GM19240 (cell line): ENCODE measurements around the gene PTPN2.
"Not testable (repeated sequence)": the region's sequence is repeated elsewhere in the genome, so short reads cannot be mapped to it uniquely, and the experiment has no call there.

Experiments used
- DNase-seq: peaks from one replicate; pipeline ENCODE4 v3.0.0; 2011; ENCODE audit warnings: low spot score; ENCODE audit not compliant: insufficient read length

The PTPN2 gene

DNA sequence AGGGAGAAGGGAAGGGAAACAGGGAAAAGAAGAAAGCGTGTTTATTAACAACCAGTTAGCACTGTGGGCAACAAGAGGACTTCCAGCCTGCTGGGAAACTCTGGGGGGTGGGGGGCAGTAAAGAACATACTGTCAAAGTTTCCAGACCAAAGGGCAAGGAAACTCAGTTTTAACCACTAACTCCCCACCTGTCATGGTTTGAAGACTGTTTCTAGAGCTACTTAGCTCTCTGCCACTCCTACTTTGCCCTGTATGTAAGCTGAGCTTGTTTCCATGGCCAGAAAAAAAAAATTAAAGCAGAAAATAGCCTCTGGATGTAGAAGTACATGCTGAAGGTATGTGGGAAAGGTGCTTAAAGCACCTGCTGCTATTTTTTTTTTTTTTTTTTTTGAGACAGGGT, 11.0 kb upstream of the PTPN2 start:
- DNase-seq: no peak

DNA sequence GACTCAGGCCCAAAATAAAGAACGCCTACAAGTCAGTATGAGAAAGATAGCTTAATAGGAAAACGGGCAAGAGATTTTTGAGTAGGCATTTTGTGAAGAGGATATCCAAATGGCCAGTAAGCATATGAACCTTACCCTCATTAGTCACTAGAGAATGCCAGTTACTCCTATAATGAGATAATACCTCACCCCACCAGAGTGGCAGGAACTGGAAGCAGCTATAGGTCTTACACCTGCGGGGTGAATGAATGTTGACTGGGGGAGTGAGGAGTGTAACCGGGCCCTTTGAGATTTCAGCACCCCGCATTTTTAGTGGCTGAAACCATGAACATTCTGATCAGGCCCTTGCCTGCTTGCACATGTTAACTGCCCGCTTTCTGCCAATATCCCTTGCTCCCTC, 7.5 kb upstream of the PTPN2 start:
- DNase-seq: no peak

DNA sequence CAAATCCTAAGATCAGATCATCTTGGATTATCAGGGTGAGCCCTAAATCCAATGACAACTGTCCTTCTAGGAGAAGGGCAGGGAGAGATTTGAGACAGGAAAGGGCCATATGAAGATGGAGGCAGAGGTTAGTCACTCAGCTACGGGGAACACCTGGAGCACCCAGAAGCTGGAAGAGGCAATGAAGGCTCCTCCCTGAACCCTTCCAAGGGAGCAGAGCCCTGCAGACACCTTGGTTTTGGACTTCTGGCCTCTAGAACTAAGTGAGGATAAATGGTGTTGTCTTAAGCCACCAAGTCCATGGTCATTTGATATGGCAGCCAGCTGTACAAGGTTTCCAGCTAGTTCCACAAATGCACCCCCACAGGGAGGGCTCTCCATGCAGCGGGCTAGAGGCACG, 6.9 kb upstream of the PTPN2 start:
- no peak for DNase-seq

DNA sequence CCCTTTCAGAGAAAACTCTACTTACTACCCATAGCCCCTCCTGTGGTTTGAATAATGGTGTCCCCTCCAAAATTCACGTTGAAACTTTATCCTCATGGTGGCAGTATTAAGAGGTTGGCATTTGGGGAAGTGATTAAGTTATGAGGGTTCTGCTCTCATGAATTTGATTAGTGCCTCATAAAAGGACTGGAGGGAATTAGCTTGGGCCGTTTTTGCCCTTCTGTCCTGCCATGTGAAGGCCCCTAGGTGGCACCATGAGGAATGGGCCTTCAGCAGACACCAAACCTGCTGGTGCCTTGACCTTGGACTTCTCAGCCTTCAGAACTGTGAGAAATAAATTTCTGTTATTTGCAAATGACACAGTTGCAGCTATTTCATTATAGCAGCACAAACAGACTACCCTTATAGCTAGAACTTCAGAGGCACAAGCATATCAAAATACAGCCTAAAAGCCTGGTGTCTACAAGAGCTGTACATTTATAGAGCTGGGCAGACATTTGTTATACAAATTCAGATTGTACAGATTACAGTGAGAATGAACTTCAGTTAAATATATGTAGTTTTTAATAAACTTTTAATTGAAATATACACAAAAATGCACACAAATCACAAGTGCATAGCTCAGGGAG, 2.6 kb upstream of the PTPN2 start:
- DNase-seq: no peak

DNA sequence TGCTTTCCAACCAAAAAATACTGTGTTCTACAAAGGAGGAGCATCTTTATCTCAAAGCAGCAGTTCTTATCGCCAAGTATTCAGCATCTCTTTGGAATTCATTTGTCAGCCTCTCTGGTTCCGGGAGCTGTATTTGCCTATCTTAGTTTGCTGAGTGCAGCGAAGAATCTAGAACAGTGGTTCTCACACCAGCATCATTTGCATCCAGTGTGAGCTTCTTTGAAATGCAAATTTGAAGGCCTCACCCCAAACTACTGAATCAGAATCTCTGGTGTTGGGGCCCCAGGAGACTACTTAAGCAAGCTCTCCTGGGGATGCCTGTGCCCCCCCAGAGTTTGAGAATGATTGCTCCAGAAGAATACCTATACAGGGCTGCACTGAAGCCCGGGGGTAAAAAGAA, 1.5 kb upstream of the PTPN2 start:
- no peak for DNase-seq

DNA sequence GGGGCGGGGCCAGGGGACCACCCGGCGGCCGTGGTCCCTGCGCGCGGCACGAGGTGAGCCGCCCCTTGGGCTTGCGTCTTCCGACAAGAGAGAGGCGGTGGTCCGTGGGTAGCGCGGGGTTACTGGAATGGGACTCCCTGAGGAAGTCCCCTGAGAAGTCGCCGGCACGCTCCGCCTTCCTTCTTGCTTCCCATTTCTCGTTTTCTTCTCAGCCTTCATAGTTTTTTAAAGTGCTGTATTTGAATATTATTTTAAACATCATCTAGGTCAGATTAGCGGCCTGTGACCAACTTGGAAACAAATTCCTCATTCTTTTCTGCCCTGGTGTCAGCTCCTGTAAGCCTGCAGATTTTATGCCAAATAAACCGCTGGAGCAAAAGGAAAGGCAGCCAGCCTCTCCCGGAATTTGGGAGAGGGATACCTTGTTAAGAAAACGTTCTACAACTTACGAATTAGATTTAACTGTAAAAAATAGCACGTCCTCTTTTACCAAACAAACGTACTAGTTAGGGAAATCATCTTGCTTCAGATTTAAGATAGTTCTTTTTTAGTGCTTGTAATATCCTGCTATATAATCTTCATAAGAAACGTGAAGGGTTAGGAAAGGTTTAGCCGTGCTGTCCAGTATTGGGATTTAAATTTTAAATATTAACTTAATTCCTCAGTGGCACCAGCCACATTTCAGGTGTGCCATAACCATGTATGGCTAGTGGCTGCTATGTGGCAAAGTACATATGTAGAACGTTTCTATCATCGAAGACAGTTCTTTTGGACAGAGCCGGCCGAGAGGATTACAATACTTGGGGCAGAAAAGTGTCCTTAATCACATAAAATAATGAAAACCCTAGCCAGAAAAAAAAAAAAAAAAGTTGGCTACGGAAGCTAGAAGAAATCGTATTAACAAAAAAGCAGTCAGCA, 628 bp upstream of the PTPN2 start:
- DNase-seq: no peak

DNA sequence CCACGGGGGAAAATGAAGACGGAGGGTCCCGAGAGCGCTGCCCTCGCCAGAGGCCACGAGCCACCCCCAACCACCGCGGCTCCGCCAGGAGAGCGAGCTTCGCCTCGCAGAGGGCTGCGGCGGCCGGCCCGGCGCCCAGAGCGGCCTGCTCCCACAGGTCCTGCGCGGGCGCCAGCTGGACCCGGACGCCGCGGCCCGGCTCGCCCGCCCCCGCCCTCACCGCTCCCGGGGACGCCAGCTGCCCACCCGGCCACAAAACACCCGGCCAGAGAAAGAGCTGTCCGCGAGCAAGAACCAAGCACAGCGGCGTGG, 709 bp downstream of the PTPN2 start:
- DNase-seq: no peak

DNA sequence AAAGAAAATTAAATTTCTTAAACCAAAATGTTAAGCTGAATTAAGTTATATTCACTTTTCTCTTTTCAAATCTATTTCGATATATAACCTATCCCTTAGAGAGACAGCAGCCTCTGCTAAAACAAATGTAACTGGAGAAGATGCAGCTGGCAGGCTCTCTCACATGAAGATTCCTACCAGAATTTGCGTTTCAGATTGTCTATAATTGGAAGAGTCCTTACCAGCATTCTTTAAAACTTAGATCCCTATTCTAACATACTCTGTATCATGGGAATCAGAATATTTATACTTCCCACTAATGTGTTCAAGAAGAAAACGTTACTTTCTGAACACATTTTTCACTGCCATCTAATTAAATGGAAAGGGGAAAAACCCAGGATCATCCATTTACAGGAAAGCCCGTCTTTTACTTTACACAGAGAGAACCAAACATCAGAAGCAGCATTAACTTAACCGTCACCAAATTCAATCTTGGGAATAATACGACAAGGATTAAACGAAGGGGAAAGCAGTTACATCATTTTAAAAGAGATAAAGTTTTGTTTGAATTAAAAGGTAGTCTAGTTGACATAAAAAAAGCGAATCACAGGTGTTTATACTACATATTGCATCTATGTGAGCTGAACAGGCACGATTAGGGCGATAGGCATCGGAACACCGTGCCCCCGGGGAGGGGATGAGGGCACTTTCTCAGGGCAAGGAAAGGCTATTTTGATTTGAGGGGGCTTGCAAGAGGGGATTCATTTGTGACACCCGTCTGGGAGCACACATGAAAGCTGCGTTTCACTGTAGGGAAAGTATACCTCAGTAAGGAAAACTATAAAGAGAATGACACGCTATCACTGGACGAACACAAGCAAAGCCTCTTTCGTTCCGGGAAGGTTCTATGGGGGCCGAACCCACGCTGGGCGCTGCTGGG, 1.3 kb downstream of the PTPN2 start:
- no peak for DNase-seq

DNA sequence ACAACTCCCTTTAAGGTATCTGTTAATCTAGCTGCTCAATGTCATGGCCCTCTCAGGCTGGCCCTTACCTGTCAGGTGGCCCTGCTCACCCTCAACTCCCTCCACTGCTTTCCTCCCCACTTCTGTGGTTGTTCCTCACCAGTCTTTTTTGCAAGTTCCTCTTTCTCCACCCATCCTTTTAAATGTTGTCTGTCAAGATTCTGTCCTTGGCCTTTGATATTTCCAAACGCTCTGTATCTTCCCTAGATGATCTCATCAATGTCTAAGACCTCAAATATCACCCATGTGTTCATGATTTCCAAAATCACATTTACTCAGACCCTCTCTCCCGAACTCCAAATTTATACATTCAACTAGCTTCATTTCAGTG, 3.5 kb downstream of the PTPN2 start:
- no peak for DNase-seq

DNA sequence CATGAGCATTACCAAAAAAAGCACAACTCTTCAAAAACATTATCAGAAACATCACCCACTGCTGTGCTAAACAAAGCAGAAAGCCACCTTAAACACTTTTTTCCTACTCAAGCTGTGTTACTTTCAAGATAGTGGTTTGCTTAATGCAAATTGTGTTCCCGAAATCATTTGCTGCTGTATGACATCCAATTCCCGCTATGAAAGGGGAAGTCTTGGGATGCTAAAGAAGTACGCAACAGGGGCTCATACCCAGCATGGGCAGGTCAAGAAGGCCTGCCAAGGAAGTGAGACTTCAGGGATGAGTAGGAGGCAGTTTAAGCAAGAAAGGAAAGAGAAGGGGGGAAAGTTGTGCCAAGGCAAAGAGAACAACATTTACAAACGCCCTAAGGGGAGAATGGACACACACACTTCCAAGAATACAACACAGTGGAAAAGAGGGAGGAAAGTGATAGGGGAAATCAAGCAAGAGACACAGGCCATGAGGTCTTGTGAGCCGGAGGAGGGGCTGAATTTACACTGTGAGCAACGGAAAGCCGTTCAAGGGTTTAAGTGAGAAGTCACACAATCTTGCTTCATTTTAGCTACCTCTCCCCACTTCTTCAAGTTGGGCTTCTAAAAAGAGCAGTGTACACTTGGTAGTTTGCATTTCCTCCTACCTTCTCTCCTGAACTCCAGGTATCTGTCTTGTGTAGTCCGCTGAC, 4.0 kb downstream of the PTPN2 start:
- DNase-seq: no peak

DNA sequence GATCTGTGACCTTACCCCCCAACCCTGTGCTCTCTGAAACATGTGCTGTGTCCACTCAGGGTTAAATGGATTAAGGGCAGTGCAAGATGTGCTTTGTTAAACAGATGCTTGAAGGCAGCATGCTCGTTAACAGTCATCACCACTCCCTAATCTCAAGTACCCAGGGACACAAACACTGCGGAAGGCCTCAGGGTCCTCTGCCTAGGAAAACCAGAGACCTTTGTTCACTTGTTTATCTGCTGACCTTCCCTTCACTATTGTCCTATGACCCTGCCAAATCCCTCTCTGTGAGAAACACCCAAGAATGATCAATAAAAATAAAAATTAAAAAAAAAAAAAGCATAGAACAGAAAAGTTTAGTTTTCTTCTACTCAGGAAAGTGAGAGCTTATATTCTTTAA, 9.0 kb downstream of the PTPN2 start:
- DNase-seq: not testable (repeated sequence)

DNA sequence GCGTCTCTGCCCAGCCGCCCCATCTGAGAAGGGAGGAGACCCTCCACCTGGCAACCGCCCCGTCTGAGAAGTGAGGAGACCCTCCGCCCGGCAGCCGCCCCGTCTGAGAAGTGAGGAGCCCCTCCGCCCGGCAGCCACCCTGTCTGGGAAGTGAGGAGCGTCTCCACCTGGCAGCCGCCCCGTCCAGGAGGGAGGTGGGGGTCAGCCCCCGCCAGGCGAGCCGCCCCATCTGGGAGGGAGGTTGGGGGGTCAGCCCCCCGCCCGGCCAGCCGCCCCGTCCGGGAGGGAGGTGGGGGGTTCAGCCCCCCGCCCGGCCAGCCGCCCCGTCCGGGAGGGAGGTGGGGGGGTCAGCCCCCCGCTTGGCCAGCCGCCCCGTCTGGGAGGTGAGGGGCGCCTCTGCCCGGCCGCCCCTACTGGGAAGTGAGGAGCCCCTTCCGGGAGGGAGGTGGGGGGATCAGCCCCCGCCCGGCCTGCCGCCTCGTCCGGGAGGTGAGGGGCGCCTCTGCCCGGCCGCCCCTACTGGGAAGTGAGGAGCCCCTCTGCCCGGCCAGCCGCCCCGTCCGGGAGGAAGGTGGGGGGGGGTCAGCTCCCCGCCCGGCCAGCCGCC, 10.0 kb downstream of the PTPN2 start:
- not testable (repeated sequence) for DNase-seq

DNA sequence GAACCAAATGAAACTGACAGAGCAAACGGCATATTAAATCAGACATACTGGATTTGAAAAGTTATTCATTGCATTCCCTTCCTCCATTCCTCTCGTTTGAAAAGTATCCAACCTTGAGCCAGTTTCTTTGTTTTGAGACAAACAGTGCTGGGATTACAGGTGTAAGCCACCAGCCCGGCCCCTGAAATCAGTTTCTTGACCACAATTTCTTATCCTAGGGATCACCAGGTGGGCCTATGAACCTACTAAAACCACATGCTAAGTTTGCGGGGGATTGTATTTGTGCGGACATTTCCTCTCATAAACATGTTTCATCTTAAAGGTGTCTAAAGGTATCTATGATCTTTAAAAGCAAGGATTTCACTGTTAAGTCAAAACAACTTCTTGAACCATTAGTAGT, 11.6 kb downstream of the PTPN2 start:
- DNase-seq: no peak

DNA sequence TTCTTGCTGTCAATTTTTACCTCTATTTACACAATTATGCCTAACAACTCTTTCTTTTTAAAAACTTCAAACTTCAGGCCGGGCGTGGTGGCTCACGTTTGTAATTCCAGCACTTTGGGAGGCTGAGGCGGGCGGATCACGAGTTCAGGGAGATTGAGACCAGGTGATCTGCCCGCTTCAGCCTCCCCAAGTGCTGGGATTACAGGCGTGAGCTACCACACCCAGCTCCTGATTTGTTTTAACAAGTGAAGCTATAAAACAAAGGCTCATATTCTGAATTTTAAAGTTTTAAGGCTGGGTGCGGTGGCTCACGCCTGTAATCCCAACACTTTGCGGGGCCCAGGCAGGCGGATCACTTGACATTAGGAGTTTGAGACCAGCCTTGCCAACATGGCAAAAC, 15.5 kb downstream of the PTPN2 start:
- DNase-seq: no peak

DNA sequence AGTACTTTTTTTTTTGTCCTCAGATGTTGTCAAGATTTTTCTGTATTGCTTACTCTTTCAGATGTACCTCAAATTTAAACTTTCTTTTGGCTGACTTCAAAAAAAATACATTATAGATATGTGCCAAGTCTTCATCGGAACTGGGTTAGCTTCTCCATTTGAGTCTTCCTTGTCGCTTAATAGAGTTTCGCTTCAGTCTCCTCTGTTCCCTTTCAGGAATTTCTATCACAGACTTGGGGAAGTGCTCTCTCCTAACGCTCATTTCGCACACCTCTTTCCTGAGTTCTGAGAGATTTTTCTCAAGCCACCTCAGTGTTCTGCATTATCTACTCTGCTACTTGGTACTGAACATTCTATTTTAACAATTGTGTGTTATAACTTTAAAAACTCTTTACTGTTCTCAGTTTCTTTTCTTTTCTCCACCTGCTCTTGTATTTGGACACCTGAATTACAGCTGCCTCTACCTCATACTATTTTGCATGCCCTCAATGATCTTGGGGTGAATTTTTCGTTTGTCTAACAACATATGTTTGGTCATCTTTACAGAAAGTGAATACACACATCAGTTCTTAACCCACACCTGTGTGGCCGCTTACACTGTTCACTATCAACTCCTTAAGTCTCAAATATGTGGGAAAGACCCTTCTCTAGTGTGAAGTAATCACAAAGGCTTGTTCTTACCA, 16.5 kb downstream of the PTPN2 start:
- no peak for DNase-seq

DNA sequence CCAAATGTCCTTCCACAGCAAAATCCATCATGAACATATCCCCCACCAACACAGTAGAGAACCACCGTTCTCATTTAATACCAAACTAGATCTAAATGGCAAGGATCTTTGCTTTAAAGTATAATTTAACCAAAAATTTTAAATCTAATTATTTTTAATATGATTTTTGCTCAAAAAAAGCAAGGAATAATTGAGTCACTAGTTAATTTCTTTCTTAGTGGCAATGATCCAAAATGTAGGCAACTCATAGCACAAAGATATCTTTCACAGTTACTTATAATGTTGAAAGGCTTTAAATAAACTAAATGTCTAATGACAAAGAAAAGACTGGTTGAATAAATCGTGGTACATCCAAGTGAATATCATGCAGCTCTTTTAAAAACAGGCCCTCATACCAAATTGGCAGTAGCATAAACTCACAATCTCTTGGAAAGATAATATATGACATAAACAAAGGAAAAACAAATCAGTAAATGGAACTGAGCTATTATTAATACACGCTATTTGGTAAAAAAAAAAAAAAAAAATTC, 20.3 kb downstream of the PTPN2 start:
- DNase-seq: no peak

DNA sequence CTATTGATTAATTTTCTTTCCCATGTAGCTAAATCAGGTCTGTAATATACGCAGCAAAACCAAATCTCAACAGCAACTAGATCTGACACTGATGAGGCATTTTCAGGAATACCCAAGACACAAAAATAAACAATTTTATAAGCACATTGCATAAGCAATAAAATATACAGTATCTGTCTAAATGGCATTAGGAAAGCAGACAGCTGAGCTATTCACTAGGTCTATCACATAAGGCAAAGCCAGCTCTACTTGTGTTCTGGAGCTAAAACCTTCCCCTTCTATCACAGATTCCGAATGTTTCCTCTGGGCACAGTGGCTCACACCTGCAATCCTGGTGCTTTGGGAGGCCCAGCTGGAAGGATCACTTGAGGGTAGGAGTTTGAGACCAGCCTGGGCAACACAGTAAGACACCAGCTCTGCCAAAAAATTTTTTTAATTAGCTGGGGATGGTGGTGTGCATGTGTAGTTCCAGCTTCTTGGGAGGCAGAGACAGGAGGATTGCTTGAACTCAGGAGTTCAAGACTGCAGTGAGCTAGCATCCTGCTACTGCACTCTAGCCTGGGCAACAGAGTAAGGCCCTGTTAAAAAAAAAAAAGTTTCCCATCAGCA, 21.1 kb downstream of the PTPN2 start:
- DNase-seq: no peak

DNA sequence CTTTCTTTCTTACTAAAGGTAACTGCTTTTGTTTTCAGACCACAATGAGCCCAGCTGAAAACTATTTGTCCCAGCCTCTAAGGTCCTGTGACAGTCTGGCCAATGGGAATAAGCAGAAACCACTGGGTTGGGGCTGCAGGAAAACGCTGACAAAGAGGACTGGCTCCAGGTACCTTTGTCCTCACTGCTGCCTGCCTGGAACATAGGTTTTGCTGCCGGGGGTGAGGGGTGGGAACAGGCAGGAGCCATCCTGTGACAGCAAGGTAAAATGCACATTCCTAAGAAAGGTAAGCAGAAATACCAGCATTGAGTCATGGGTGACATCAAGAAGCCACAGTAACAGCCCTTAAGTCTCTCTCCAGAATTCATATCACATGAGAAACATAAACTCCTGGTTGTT, 21.6 kb downstream of the PTPN2 start:
- no peak for DNase-seq

DNA sequence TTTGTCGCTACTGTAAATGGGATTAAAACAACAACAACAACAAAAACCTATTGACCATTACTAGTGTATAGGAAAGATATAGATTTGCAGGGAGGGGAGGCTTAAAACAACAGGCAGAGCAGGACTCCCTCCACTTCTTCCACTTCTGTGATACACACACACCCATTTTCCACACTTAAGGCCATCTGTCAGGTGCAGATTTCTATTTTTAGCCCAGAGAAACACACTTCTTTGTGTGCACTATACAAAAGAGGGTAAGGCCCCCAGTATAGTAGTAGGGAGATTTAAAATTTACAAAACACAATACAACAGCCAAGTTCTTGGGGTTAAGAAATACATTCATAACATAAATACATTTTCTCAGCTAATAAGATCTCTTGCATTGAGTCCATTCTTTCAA, 22.4 kb downstream of the PTPN2 start:
- DNase-seq: no peak

DNA sequence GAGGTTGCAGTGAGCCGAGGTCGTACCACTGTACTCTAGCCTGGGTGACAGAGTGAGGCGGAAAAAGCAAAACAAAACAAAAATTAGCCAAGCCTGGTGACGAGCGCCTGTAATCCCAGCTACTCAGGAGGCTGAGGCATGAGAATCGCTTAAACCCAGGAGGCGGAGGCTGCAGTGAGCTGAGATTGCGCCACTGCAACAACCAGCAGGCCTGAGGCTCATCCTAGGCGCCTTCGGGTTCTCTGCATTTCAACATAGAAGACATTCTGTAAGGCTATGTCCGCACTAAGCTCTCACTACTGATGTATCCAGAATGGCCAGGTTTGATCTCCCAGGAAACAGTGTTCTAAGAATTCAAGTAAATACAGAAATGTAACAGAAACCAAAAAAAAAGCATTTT, 23.5 kb downstream of the PTPN2 start:
- DNase-seq: no peak
